DOHH2 (cell line): Measurements from ENCODE around the gene SEM1.

Experiments
- EZH2phosphoT487 ChIP-seq: fragments of 200-600 bp; sonication (generic); IDR thresholded peaks from 2 replicates; pipeline ENCODE4 v1.6.1; 2017; ENCODE audit warnings: borderline replicate concordance, mild to moderate bottlenecking, antibody characterized with exemption, low read length, moderate library complexity, mixed read lengths
- TF ChIP-seq, protein P1 (sequence below): fragments of 200-600 bp; sonication (generic); IDR thresholded peaks from one replicate; pipeline ENCODE4 v1.5.1; 2014; ENCODE audit warnings: antibody characterized with exemption, mild to moderate bottlenecking, low read depth, low read length; ENCODE audit not compliant: poor library complexity, severe bottlenecking

GRCh38 chr7:96707901-96708774, 1.5 kb downstream of the SEM1 start:
- TF ChIP-seq, protein P1, sequence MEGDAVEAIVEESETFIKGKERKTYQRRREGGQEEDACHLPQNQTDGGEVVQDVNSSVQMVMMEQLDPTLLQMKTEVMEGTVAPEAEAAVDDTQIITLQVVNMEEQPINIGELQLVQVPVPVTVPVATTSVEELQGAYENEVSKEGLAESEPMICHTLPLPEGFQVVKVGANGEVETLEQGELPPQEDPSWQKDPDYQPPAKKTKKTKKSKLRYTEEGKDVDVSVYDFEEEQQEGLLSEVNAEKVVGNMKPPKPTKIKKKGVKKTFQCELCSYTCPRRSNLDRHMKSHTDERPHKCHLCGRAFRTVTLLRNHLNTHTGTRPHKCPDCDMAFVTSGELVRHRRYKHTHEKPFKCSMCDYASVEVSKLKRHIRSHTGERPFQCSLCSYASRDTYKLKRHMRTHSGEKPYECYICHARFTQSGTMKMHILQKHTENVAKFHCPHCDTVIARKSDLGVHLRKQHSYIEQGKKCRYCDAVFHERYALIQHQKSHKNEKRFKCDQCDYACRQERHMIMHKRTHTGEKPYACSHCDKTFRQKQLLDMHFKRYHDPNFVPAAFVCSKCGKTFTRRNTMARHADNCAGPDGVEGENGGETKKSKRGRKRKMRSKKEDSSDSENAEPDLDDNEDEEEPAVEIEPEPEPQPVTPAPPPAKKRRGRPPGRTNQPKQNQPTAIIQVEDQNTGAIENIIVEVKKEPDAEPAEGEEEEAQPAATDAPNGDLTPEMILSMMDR = no peak
- no peak for TF ChIP-seq EZH2phosphoT487
